Chondrocyte (in vitro differentiated cells): ENCODE results near the gene ZNF112. TPM values are rescaled to one million over a fixed set of nuclear protein-coding genes. Genes with fewer than 3 reads are reported as not detected.
"Not testable (repeated sequence)": the region's sequence is repeated elsewhere in the genome, so short reads cannot be mapped to it uniquely, and the experiment has no call there.

Source experiments
- DNase-seq: peaks from one replicate; pipeline ENCODE4 v3.0.0; 2021; ENCODE audit warnings: mixed read lengths, low spot score
- H3K27ac Mint-ChIP-seq: one replicate; pipeline ENCODE4 v1.8.0; 2021; ENCODE audit warnings: mild to moderate bottlenecking, moderate library complexity, mixed read lengths; ENCODE audit not compliant: unreplicated experiment
- H3K27me3 Mint-ChIP-seq: 2 replicates; pipeline ENCODE4 v1.8.0; 2021; ENCODE audit warnings: low read depth, mixed read lengths
- H3K36me3 Mint-ChIP-seq: 2 replicates; pipeline ENCODE4 v1.8.0; 2021; ENCODE audit warnings: low read depth, mixed read lengths
- H3K4me1 Mint-ChIP-seq: 2 replicates; pipeline ENCODE4 v1.8.0; 2021; ENCODE audit warnings: low read depth, mild to moderate bottlenecking, mixed read lengths
- H3K4me3 Mint-ChIP-seq: one replicate; pipeline ENCODE4 v1.8.0; 2021; ENCODE audit warnings: mild to moderate bottlenecking, moderate library complexity, mixed read lengths; ENCODE audit not compliant: unreplicated experiment
- H3K9me3 Mint-ChIP-seq: 2 replicates; pipeline ENCODE4 v1.8.0; 2021; ENCODE audit warnings: low read depth, mixed read lengths
- CTCF ChIP-seq: fragments of 200-600 bp; sonication (generic); IDR thresholded peaks from 2 replicates; pipeline ENCODE4 v1.5.0; 2021; ENCODE audit warnings: antibody characterized with exemption, mild to moderate bottlenecking, moderate library complexity
- total RNA-seq: library from RNA; stranded (reverse); gene quantifications from 3 replicates; pipeline ENCODE4 v1.2.1, GENCODE V29; 2021

ZNF112 gene
- total RNA-seq, 1 donor from 2014 or later, result 4.9 TPM

GRCh38 chr19:44367024-44367423 lies 10.5 kb upstream of the ZNF112 start:
- DNase-seq, result no peak
- H3K4me1 Mint-ChIP-seq, result no peaks in the 10 kb centered on the region
- H3K27ac Mint-ChIP-seq, result no peak overlapping the region
- H3K27me3 Mint-ChIP-seq, result peaks cover 11% of the 10 kb centered on the region
- no peaks in the 10 kb centered on the region for H3K36me3 Mint-ChIP-seq
- no peak overlapping the region for H3K4me3 Mint-ChIP-seq
- TF ChIP-seq CTCF, result no peak
- H3K9me3 Mint-ChIP-seq, result peaks cover 13% of the 10 kb centered on the region

- Mint-ChIP-seq H3K4me1 (no peaks in the 10 kb centered on the region), H3K27ac (no peak overlapping the region), H3K9me3 (peaks cover 26% of the 10 kb centered on the region), H3K36me3 (peaks cover 17% of the 10 kb centered on the region), H3K27me3 (no peaks in the 10 kb centered on the region), H3K4me3 (no peak overlapping the region)
- no peak for DNase-seq
- no peak for TF ChIP-seq CTCF
Measured at GRCh38 chr19:44346556-44346955, 9.9 kb downstream of the ZNF112 start.

GRCh38 chr19:44345959-44346358 lies 10.5 kb downstream of the ZNF112 start:
- Mint-ChIP-seq H3K4me1 (no peaks in the 10 kb centered on the region), H3K27me3 (no peaks in the 10 kb centered on the region), H3K9me3 (peaks cover 25% of the 10 kb centered on the region), H3K4me3 (no peak overlapping the region), H3K27ac (no peak overlapping the region), H3K36me3 (peaks cover 17% of the 10 kb centered on the region)
- no peak for TF ChIP-seq CTCF
- DNase-seq, result no peak

- H3K27me3 Mint-ChIP-seq, result no peaks in the 10 kb centered on the region
- no peak overlapping the region for H3K27ac Mint-ChIP-seq
- H3K36me3 Mint-ChIP-seq, result peaks cover 14% of the 10 kb centered on the region
- TF ChIP-seq CTCF, result no peak
- H3K4me1 Mint-ChIP-seq, result no peaks in the 10 kb centered on the region
- H3K4me3 Mint-ChIP-seq, result no peak overlapping the region
- H3K9me3 Mint-ChIP-seq, result peaks cover 11% of the 10 kb centered on the region
- DNase-seq, result no peak
Measured at GRCh38 chr19:44344255-44344654, 12.2 kb downstream of the ZNF112 start.

GRCh38 chr19:44341794-44342193 lies 14.7 kb downstream of the ZNF112 start:
- Mint-ChIP-seq H3K36me3 (peaks cover 23% of the 10 kb centered on the region), H3K27ac (no peak overlapping the region), H3K9me3 (peaks cover 2% of the 10 kb centered on the region), H3K4me1 (no peaks in the 10 kb centered on the region), H3K27me3 (no peaks in the 10 kb centered on the region), H3K4me3 (no peak overlapping the region)
- DNase-seq, result no peak
- no peak for TF ChIP-seq CTCF

GRCh38 chr19:44334639-44335038 lies 21.8 kb downstream of the ZNF112 start:
- not testable (repeated sequence) for H3K4me1 Mint-ChIP-seq, DNase-seq, H3K27ac Mint-ChIP-seq, H3K27me3 Mint-ChIP-seq, H3K4me3 Mint-ChIP-seq
- Mint-ChIP-seq H3K36me3 (peaks cover 76% of the 10 kb centered on the region), H3K9me3 (peaks cover 42% of the 10 kb centered on the region)
